HG02943 (cell line): ENCODE results near the gene CARMIL1.

ENCODE experiments used
- ATAC-seq: cut with Tn5 transposase; IDR thresholded peaks from one replicate; pipeline ENCODE4 v1.9.1; 2021; ENCODE audit warnings: mild to moderate bottlenecking, low read depth, moderate library complexity; ENCODE audit not compliant: unreplicated experiment

The CARMIL1 gene

DNA sequence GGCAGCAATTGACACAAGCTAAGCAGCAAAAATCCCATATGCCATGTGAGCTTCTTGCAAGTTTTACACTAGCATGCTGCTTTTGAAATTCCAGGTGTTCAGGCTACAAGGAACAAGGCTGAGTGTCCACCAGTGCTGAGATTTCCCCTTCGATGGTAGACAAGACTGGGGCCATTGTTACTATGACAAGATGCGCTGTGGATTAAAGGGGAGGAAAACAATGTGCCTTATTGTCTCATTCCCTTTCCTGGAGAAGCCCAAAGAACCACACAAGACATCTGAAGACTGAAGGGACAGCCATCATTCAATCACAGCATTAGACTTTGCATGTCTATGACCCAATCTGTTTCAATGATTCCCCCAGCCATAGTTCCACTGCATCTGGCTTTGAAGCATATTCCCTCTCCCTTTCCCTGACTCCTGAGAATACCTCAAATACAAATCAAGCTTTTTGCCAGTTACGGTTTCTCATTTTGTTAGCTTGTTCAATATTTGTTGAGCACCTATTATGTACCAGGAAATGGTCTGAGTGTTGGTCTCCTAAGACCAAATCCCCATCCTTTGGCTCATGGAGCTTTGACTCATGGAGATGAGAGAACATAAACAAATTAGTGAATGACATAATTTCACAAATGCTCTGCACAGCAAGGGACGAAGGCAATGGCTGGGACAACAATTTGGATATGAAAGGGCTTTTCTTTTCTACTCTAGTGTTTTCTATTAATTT, 349.5 kb downstream of the CARMIL1 start:
- no peak for ATAC-seq

DNA sequence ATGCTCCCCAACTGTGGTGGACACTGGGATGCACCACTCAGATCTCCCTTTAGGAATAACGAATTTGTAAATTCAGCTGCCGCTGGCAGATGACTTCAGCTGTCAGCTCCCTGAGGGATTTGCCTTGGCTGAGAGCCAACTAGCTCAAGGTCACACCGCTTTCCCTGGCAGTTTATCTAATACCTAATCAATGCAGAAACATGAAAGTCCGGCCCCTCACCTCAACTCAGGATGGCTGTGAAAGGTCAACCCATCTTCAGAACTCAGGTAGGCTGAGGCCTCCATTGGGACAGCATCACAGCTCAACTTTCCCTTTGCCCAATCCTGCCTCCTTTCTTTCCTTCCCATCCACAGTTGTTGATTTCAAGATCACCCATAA, 350.0 kb downstream of the CARMIL1 start:
- ATAC-seq = no peak

DNA sequence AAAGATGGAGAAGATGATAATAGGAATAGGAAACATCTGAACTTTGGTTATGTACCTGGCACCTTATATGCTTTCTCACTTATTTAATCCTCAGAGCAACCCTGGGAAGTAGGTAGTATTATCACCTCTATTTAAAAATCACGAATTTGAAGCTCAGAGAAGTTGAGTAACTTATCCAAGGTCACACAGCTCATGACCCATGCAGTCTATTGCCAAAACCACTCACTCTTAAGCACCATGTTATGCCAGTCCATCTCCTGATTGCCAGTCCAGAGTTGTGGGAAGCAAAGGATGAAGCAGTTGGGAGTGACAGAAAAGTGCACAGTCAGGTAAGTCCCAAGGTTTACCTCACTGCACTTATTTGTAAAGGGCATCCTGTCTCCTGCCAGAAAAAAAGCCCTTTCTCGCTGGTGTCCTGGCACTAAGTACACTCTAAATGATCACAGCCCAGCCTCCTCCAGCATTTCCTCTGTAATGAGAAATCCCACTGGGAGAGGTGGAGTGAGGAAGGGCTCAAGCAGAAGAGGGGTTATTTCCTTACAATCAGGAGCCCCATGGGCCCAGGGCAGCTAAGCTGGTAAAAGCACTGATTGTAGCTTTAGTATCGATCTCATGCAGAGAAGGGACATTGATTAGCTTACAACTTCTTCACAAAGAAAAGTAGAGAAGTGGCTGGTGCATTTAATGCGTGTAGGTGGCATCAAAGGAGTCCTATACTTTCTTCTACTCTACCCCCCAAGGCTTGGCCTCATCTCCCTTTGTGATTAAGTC, 351.5 kb downstream of the CARMIL1 start:
- no peak for ATAC-seq

DNA sequence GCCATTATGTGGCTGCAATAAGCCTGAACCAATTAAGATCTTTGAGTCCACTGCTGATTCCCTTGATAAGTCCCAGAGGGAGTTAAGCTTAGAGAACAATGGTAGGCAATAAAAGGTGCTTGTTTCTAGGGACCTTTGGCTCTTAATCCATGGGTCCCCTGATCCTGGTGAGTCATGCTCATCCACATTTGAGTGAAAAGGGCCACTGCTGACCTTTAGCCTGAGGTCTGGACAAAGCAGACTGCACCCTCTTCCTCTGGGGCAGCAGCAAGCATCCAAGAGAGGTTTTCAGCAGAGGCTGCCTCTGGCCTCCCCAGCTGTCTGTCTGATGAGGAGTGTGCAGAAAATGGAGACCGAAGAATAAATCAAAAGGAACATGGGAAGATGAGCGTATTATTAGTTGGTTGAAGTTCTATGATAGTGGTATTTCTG, 356.7 kb downstream of the CARMIL1 start:
- no peak for ATAC-seq

DNA sequence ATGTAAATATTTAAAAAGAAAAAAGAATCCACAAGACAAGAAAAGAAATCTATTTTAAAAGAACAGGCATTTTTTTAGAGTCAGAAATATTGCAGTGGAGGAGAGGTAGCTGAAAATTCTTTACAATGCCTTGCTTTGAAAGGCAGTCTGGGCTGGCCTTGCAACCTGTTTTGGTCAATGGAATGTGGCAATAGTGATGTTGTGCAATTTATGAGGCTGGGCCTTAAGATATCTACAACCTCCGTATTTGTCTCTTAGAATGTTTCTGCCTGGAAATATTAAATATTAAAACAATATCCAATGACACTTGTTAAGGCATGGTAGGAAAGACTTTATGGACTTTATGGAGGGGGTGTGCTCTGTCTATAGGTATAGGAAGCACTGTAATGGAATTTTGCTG, 358.0 kb downstream of the CARMIL1 start:
- ATAC-seq = no peak

DNA sequence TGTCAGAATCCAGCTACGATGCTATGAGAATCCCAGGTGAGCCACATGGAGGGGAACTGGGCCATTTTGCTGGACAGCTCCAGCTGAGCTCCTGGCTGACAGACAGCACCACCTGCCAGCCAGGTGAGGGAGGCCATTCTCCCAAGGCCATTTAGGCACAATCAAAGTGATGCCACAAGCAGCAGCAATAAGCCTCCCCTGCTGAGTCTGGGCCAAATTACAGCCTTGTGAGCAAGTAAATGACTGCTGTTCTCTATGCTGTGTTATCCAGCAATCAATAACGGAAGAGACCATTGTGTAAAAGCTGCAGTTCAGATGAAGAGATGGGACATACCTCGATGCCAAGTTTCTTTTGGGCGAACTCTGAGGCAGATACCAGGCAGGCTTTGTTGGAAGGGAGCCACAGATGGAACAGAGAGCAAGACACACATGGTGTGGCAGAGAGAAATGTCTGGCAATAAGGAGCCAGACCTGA, 358.8 kb downstream of the CARMIL1 start:
- no peak for ATAC-seq

DNA sequence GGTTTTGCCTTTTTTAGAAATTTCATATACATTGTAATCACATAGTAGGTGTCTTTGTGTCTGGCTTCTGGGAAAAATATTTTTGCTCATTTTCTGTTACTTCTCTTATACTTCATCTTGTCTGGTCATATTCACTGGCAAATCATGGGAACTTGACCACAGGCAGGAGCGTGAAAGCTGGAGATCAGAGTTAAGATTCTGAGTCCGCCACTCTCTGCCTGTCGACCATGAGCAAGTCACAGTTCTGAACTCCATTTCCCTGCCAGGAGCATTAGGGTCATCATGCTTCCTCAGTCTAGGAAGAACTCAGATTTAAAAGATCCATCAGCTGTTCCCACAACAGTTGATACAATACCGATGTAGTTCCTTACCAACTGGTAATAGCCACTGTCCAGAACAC, 360.5 kb downstream of the CARMIL1 start:
- no peak for ATAC-seq

DNA sequence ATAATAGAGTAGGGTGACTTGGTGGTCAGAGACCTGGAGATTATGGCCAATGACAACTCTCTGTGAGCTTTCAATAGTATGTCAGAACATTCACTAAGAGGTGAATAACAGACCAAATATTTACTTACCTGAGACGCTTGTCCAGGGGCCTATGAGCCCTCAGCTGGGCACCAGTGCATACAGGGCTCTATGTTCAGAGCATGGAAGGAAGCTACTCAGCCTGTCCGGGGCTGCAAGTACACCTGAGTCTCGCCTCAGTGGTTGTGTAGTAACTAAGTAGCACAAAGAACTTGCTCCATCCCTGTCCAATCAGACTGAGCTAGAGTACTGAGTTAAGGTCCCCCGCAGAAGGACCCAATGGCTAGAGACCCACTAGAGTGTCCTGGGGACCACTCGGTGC, 361.3 kb downstream of the CARMIL1 start:
- ATAC-seq = no peak

DNA sequence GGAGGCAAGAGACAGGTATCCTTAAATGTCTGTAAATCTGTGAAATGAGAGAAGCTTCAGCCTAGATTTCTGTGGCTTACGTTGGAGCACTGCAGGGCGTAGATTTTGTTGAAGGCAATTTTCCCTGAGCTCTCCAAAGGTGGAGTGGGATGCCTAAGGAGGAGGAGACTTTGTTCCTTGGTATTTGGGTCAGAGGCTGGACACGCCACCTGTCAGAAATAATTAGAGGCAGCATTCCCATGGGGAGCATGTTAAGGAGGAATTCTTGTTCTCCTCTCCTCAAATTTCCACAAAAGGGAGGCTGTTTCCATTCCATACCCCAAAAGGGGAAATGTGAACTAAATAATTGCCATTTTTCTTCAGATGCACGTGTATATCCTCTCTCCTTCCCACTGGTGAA, 361.7 kb downstream of the CARMIL1 start:
- no peak for ATAC-seq

DNA sequence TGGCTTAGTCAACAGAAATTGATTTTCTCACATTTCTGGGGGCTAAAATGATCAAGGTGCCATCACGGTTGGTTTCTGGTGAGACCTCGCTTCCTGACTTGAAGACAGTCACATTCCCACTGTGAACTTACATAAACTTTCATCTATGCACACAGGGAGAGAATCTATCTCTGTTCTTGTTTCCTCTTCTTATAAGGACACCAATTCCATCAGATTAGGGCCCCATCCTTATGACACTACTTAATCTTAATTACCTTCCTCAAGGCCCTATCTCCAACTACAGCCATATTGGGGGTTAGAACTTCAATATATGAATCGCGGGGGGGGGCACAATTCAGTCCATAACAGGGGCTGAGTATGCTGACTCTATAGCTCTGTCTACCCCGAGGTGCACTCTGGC, 362.2 kb downstream of the CARMIL1 start:
- no peak for ATAC-seq

DNA sequence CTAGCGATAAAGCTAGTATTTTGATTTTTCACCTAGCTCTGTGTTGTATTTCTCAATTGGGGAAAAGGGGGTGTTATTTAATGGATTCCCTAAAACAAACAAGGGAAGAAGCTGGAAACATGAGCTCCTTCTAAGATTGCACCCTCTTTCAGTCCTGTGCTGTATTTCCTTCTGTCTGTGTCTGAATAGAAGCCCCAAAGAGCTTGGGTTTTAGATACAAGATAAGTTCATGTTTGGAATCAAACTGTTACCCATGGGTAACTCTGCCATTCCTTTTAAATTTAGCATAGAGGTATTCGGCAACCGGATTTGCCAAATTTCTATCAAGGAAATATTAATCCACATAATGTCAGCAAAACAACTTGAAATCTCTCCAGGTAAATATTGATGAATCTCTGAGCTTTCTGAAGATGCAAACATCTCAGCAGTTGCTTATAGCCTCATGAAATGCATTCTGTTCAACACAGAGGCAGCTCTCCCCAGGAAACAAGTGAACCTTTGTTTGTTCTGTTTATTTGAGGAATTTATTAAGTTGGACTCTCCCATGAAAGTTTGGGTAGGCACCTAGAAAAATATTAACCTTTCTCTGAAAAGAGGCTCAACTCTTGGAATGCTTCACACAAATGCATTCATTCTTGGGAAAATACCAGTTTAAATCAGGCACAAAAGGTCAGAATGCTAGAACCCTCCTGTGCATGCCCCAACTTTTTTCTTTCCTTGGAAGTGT, 362.9 kb downstream of the CARMIL1 start:
- ATAC-seq = no peak

DNA sequence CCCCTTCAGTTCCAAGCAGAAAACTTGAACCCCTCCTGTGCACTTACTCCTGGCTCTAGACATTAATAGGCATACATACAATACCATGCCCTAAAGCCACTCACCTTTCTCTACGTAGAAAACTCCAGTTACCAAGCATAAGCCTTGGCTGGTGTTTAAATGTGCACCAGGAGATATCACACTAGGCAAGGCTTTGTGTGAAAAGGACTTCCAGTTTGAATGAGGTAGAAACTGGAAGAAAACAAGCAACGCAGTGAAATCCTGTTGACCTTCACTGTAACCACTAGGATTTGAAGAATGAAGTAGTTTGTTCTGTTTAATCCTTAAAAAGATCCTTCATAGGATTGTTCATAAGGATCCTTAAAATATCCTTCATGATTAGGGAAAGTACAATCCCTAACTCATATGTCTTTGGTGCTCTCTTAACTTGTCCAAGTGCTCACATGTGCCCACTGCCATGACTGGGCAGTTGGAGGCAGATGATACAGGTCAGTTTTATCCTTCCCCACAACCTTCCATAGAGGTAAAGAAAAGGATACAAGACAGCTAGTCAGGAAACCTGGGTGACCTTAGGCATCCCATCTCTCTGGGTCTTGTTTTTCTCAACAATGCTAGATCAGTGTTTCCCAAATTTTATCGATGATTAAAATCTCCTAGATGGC, 363.6 kb downstream of the CARMIL1 start:
- no peak for ATAC-seq

DNA sequence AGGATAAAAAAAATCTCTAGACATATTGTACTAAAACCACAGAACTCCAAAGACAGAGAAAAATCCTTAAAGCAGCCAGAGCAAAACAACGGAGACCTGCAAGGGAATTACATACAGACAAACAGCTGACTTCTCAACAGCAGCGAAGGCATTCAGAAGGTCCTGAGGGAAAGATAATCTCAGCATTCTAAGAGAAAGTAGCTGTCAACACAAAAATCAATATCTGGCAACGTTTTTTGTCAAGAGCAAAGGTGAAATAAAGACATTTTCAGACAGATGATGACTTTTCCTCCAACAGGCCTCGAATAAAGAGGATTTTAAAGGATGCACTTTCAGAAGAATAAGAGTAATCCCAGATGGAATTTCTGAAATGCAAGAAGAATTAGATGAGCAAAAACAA, 366.7 kb downstream of the CARMIL1 start:
- ATAC-seq = no peak

DNA sequence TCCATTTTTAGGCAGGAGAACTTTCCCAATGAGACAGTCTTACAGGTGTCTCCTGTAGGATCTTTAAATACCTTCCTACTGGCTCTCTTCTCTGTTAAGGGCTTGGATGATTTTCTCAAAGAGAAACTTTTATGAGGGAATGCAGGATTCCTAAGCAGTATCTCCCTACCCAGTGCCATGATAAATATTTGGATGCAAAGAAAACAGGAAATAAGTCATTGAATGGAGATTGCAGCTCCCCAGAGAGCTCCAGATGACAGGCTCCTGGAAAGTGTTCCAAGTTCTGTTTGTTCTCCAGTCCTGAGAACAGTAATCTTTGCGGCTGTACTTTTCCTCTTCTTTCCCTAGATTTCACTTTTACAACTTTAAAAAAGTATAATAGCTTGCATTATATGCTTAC, 370.4 kb downstream of the CARMIL1 start:
- no peak for ATAC-seq

DNA sequence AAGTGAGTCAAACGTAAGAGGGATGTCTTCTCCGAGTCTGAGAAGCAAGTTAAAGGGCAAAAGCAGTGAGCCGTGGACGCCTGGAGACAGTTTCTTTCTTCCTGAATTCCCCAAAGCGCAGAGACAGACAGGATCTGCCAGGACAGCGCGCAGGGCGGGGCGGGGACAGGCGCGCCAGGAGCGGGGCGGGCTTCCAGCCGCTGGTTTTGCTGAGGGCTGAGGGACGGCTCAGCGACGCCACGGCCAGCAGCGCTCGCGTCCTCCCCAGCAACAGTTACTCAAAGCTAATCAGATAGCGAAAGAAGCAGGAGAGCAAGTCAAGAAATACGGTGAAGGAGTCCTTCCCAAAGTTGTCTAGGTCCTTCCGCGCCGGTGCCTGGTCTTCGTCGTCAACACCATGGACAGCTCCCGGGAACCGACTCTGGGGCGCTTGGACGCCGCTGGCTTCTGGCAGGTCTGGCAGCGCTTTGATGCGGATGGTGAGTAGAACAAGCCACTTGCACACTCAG, 372.9 kb downstream of the CARMIL1 start, which contains the start of gene SCGN:
Gene SCGN (plus strand): TSS at position 209 of the 509 bp plus-strand sequence. CDS start 189 bp downstream, at position 398.
- no peak for ATAC-seq

DNA sequence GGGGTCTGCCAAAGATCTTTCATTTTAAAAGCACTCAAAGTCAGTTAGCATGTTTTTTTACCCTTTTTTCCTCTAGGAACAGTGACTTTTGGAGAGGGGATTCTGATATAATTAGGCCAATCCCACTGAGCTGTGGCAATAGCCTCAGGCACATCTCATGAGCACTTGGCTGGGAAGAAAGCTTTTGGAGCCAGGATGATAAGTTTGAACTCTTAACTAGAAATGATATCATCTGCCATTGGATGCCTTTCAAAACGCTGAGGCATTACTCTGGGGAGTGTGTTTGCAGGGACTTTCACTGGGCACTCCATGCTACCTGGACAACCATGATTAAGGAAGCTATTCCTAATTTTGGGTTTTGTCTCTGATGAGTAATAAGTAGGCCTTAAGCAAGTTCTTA, 376.5 kb downstream of the CARMIL1 start:
- no peak for ATAC-seq

DNA sequence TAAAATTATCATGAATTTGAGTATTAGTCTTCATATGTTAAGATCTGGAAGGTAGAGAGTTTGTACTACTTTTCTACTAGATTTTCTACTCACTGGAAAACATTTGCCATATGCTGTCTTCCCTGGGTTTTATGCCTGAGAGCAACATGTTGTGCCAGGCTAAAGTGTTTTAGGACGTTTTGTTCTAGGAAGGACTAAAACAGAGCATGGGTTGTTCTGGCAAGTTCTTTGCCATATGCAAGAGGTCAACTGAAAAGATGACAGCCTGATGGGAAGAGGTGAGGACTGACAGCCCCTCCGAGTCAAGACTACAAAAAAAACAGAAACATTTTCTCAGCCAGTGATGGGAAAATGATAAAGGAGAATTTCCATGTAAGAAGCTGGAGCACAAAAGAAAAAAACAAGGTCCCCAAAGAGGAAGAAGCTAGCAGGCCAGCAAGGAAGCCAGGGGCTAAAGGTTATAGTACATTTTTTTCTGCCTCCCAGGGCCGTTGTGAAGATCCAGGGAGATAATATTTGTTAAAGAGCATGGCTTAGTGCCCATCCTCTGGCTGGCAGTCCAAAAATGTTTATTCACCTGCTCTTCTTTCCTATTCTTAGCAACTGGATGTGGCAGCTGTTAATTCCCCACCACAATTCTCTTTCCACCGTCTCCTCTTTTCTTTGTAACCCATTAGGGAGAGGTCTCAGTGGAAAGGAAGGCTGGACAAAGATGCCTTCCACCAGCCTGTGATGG, 380.6 kb downstream of the CARMIL1 start:
- ATAC-seq = no peak

DNA sequence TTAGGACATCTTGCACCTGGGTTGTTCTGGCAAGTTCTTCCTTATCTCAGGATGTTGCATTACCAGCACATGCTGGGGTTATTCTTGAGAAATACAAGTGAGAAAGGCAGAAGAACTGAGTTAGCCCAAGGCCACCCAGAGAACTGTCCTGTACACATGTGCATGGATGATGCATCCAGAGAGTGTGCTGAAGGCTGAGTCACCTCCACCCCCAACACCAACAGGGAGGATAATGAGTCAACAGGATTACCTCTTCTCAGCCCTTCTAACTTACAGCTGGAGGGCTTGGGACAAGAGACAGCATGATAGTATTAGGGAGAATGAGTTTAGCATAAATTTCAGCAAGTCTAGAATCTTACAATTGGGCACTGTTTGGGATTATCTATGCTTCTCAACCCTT, 381.3 kb downstream of the CARMIL1 start:
- ATAC-seq = no peak

DNA sequence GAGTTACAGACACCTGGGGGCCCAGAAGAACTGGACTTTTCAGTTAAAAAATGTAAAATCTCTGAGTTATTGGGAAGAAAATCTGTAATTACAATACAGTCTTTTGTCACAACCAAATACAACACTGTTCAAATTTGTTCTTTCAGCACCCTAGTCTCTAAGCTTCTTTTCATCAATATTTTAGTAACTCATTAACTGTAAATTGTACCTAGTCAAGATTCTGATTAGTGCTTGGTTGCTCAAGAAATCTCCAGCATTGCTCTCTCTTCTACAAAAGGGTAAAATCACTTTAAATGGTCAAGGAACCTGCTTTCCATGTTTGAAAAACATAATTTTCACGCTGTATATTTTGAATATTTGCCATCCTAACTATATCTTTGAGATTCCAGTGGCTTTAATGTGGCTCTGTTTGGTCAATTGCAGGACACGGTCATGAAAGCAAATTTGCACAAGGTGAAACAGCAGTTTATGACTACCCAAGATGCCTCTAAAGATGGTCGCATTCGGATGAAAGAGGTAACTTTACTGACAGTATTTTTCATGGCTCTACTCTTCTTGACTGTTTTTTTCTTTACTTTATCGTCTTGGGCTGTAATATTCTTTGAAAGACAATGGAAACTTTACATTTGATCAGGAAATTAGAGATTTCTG, 382.1 kb downstream of the CARMIL1 start:
- ATAC-seq = no peak
